Bronchial epithelial cell (primary cell): ENCODE results near the gene ELP1. TPM values are rescaled to one million over a fixed set of nuclear protein-coding genes. Genes with fewer than 3 reads are reported as not detected.

Experiments
- DNase-seq: peaks from one replicate; pipeline ENCODE4 v3.0.0-alpha.2; 2010; ENCODE audit warnings: low read depth
- FAIRE-seq: peaks from 2 replicates; lab custom pipeline; 2011; peaks lifted over from hg19 to GRCh38; lab: Jason Lieb, UNC
- H3K27me3 ChIP-seq: 2 replicates; pipeline ENCODE4 v1.5.1; 2011; ENCODE audit warnings: low read length; ENCODE audit not compliant: control insufficient read depth, insufficient read depth
- H3K36me3 ChIP-seq: 2 replicates; pipeline ENCODE4 v1.5.1; 2011; ENCODE audit warnings: low read length; ENCODE audit not compliant: control insufficient read depth, insufficient read depth
- H3K4me3 ChIP-seq: 2 replicates; pipeline ENCODE4 v1.5.1; 2011; ENCODE audit warnings: mild to moderate bottlenecking, low read depth, low read length, control low read depth
- total RNA-seq: library from RNA; depleted of rRNA; stranded (reverse); fragments of >200 nt; gene quantifications from 2 replicates; pipeline ENCODE4 v1.2.1, GENCODE V29; 2014
- TF ChIP-seq, protein P1 (sequence below): IDR thresholded peaks from 2 replicates; pipeline ENCODE4 v1.5.1; 2011; ENCODE audit warnings: mild to moderate bottlenecking, moderate library complexity, low read length, control low read depth, inconsistent platforms; ENCODE audit not compliant: insufficient read depth, severe bottlenecking

ELP1 gene
- total RNA-seq, 1 donor from 2014 or later, result 37.9 TPM

DNA sequence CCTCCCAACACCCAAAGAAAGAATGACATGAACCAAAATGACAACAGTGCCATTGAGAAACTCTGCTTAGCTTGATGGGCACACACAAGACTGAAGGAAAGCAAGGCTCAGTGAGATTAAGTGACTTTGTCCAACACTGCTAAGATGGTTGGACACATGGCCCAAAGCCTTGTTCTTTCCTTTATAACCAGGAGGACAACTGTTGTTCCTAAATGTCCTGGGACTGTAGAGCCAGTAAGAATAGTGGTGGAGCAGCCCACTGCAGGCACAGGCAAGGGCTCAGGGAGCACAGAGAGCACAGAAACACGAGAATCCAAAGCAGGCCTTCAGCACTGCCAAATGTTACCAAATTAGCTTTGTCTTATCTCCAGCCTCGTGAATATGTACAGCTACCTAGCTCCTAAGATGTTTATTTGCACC lies 67.9 kb downstream of the ELP1 start:
- TF ChIP-seq, protein P1, sequence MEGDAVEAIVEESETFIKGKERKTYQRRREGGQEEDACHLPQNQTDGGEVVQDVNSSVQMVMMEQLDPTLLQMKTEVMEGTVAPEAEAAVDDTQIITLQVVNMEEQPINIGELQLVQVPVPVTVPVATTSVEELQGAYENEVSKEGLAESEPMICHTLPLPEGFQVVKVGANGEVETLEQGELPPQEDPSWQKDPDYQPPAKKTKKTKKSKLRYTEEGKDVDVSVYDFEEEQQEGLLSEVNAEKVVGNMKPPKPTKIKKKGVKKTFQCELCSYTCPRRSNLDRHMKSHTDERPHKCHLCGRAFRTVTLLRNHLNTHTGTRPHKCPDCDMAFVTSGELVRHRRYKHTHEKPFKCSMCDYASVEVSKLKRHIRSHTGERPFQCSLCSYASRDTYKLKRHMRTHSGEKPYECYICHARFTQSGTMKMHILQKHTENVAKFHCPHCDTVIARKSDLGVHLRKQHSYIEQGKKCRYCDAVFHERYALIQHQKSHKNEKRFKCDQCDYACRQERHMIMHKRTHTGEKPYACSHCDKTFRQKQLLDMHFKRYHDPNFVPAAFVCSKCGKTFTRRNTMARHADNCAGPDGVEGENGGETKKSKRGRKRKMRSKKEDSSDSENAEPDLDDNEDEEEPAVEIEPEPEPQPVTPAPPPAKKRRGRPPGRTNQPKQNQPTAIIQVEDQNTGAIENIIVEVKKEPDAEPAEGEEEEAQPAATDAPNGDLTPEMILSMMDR, result no peak
- H3K36me3 ChIP-seq, result no peaks in the 10 kb centered on the region
- no peak for FAIRE-seq
- no peaks in the 10 kb centered on the region for H3K27me3 ChIP-seq
- DNase-seq, result no peak
- no peak overlapping the region for H3K4me3 ChIP-seq

DNA sequence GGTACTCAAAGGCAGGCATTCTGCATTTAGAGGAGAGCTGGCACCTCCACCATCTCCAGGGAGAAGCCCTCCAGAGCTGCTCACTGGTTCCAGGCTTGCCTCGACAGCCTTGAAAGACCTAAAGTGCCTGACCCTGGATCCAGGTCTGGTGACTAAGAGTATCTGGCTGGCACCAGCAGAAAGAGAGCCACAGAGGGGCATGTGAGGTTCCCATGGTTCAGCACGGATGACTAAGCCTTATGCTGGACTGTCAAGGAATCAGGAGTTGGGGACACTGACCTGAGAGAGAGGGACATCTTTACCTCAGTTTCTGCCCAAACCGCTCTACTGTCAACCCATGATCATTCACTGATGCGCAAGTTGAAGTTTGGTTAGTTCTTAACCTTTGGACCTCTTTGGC lies 68.9 kb downstream of the ELP1 start:
- no peak overlapping the region for H3K4me3 ChIP-seq
- H3K27me3 ChIP-seq, result no peaks in the 10 kb centered on the region
- H3K36me3 ChIP-seq, result no peaks in the 10 kb centered on the region
- FAIRE-seq (no peak), DNase-seq (no peak)
- TF ChIP-seq, protein P1, result no peak

DNA sequence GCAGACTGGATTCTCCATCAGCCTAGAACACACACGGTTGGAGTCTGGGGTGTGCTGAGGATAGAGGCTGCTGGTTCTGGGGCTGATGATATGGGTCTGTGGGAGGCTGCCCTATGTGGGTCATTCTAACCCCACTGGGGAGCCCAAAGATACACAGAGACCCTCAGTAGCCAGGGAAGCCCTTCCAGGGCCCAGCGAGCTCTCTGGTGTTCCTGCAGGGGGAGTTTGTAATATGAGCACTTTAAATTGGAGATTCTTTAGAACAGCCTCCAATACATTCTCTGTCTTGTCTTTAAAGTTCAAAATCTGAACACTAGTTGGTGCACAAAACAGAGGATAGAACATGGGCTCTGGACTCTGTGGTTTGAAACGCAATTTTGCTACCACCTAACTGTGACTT lies 69.5 kb downstream of the ELP1 start:
- TF ChIP-seq, protein P1, result no peak
- FAIRE-seq (no peak), DNase-seq (no peak)
- no peaks in the 10 kb centered on the region for H3K27me3 ChIP-seq
- H3K4me3 ChIP-seq, result no peak overlapping the region
- no peaks in the 10 kb centered on the region for H3K36me3 ChIP-seq

DNA sequence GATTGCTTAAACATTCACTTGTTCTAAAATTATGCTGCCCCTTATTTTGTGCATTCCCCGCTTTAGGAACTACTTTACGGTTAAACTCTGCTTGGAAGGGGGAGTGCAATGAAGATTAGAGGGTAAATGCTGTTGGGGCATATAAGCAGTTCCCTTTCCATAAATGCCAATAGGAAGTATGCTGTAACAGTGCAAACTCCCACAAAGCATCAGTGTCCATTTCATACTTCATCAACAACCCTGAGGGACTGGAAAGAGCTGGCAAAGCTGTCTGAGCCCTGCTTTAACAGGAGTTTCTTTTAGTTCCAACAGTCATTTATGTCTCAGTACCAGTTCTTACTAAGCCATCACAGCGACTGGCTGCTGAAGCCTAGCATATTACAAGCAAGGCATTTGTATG lies 70.0 kb downstream of the ELP1 start:
- no peak for FAIRE-seq
- no peak for DNase-seq
- Histone ChIP-seq H3K27me3 (no peaks in the 10 kb centered on the region), H3K36me3 (no peaks in the 10 kb centered on the region), H3K4me3 (no peak overlapping the region)
- TF ChIP-seq, protein P1, result no peak

DNA sequence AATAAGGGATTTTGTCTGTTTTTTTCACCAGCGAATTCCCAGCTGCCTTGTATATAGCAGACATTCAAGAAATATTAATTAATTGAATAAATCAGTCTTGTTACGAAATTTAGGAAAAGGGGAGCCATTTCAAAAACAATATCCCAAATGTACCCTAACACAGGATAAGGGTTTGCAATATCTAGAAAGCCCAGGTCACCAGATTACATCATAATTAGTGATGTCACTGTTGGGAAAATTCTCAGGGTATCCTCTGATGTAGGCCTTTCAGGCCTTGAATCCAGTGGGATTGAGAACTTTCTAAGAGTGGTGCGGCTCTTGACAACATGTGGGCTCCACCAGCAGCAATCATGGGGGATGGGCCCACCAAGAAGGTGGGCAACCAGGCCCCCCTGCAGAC lies 71.9 kb downstream of the ELP1 start, which contains the start of gene ACTL7A:
TSS of gene ACTL7A (plus strand) at position 270 of the 400 bp plus-strand sequence. CDS start at position 327, 57 bp downstream.
- DNase-seq, result no peak
- no peak within 1 kb of the TSS for H3K4me3 ChIP-seq
- TF ChIP-seq, protein P1, result no peak
- no peaks in the 10 kb centered on the region for H3K27me3 ChIP-seq
- no peaks in the 10 kb centered on the region for H3K36me3 ChIP-seq
- FAIRE-seq, result no peak

DNA sequence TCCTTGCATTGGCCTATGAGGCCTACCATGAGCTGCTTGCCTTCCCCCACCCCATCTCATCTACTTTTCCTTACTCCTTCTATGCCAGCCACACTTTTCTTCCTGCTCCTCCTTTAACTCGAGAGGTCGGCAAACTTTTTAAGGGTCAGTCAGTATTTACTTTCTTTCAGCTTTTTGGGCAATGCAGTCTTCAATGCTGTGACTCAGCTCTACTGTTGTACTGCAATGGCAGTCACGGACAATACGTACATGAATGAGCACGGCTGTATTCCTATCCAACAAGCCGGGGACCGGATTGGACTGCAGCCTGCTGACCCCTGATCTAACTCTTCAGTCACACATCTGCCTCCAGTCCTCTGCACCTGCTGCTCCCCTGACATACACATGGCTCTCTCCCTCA lies 72.5 kb downstream of the ELP1 start:
- Histone ChIP-seq H3K27me3 (no peaks in the 10 kb centered on the region), H3K4me3 (no peak overlapping the region), H3K36me3 (no peaks in the 10 kb centered on the region)
- DNase-seq, result no peak
- no peak for FAIRE-seq
- TF ChIP-seq, protein P1, result no peak
